ENCODE results near the gene GPC6. TPM values are rescaled to one million over a fixed set of nuclear protein-coding genes. Genes with fewer than 3 reads are reported as not detected.

Gene GPC6
- total and polyA plus RNA-seq, 2 donors (not counting 3 experiments of a cell fraction or from before 2014, with no cell fraction given), result 0.01 TPM; not detected in 1

DNA sequence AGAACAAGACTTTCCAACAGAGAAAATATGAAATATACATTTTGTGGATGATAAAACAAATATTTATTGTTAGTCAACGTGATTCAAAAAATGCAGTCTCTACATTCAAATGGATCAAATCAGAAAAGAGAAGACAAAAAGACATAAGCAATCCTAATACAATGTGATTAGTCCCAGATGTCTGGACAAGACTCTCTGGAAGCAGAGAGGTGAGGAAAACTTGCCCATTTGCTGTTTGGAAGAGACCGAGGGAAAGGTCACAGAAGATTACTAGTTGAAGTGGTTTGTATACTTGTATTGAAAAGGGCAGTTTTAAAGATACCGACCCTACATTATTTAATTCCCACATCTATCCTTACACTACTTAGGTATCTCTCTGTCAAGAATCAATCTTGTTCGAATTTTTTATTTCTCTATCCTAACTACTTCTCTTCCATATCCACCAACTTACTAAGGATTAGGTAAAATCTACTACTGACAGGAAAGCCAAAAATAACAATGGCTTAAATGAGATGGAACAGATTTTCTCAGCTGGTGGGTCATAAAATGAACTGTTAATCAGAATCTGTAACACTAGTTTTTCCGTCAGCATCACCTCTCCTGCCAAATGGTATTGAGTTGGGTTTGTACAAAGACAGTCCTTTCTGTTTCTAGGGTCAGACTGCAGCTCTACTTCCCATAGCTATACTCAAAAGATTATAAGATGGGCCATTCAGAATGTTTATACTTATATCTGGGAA lies 755.7 kb downstream of the GPC6 start:
- no peaks in the 10 kb centered on the region for H3K36me3 ChIP-seq (ENCODE audit: control insufficient read depth in 2 of 2, extremely low read depth in 1 of 2, insufficient read depth in 2 of 2, low read length in 2 of 2)
- no peaks in the 10 kb centered on the region for H3K79me2 ChIP-seq (ENCODE audit: control insufficient read depth, insufficient read depth, low read length)
- H3K9me1 ChIP-seq (replicated peaks; ENCODE audit: control insufficient read depth, extremely low read depth, insufficient read depth, low read length), result no peaks in the 10 kb centered on the region
- FAIRE-seq, result no peak
- no peak overlapping the region for H3K27ac ChIP-seq (ENCODE audit: insufficient read depth, low read depth, low read length)
- intact Hi-C loops (cut with micrococcal nuclease) (no loop called here), dilution Hi-C loops (cut with MboI; ENCODE audit: extremely low pct_ligation_motif_present, low sequenced_read_pairs) (no loop called here)
- no peak overlapping the region for H3K9ac ChIP-seq (replicated peaks; ENCODE audit: extremely low read depth, insufficient read depth, low read length)
- DNase-seq (ENCODE audit: low read depth, low spot score), result no peak
- no peak overlapping the region for H3K4me3 ChIP-seq (replicated peaks in 1 of 3; ENCODE audit: insufficient read depth in 1 of 3, low read depth in 1 of 3, low read length in 3 of 3)
- TF ChIP-seq, protein P1, sequence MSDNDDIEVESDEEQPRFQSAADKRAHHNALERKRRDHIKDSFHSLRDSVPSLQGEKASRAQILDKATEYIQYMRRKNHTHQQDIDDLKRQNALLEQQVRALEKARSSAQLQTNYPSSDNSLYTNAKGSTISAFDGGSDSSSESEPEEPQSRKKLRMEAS (IDR thresholded peaks at IDR 0.05; ENCODE audit: insufficient read depth, insufficient read length), result no peak
- no peak for TF ChIP-seq POLR2AphosphoS5 (IDR thresholded peaks at IDR 0.05; ENCODE audit: insufficient read depth, low read depth, low read length)
- no peak for TF ChIP-seq GATA2 (IDR thresholded peaks at IDR 0.05; ENCODE audit: insufficient read depth, insufficient read length, low read depth, low read length)
- no peak for TF ChIP-seq CTCF (IDR thresholded peaks at IDR 0.05; ENCODE audit: extremely low read depth in 1 of 2, insufficient read depth in 1 of 2, low read depth in 1 of 2, low read length in 2 of 2)
- no peak for TF ChIP-seq POLR2A (IDR thresholded peaks at IDR 0.05; ENCODE audit: low read depth, low read length)
- TF ChIP-seq EZH2 (IDR thresholded peaks at IDR 0.05; ENCODE audit: borderline replicate concordance, low read depth, low read length, severe bottlenecking), result no peak
- no peak for TF ChIP-seq MYC (IDR thresholded peaks at IDR 0.05; ENCODE audit: low read depth, low read length)
- no peak for TF ChIP-seq JUN (IDR thresholded peaks at IDR 0.05; ENCODE audit: borderline replicate concordance, insufficient read depth, insufficient read length, low read depth)
- TF ChIP-seq FOS (IDR thresholded peaks at IDR 0.05; ENCODE audit: borderline replicate concordance, insufficient read depth, low read length), result no peak
- H2AFZ ChIP-seq (ENCODE audit: low read depth, low read length), result no peak overlapping the region
- CTCF ChIA-PET, result no interaction called here
- no peaks in the 10 kb centered on the region for H3K27me3 ChIP-seq (ENCODE audit: control insufficient read depth in 2 of 2, insufficient read depth in 2 of 2, low read length in 2 of 2)
- POLR2A ChIA-PET, result no interaction called here
- no peaks in the 10 kb centered on the region for H3K9me3 ChIP-seq (replicated peaks; ENCODE audit: control insufficient read depth, insufficient read depth, low read length)
- H3K4me2 ChIP-seq (ENCODE audit: insufficient read depth, low read length), result no peak overlapping the region
- no peaks in the 10 kb centered on the region for H3K4me1 ChIP-seq (ENCODE audit: control insufficient read depth, extremely low read depth, insufficient read depth, low read length)
- no TSS peak for BruUV-seq (replicated peaks)
- H4K20me1 ChIP-seq (replicated peaks; ENCODE audit: control insufficient read depth, extremely low read depth, insufficient read depth, low read length), result no peaks in the 10 kb centered on the region

Measured in endothelial cell of umbilical vein (primary cell).